HG02610 (cell line): ENCODE measurements around the gene CBLIF.
"Not testable (repeated sequence)": the region's sequence is repeated elsewhere in the genome, so short reads cannot be mapped to it uniquely, and the experiment has no call there.

Experiments used
- ATAC-seq: cut with Tn5 transposase; IDR thresholded peaks from one replicate; pipeline ENCODE4 v1.9.1; 2021; ENCODE audit warnings: mild to moderate bottlenecking, moderate library complexity; ENCODE audit not compliant: unreplicated experiment

CBLIF gene

GRCh38 chr11:59801160-59801706 is 44.1 kb downstream of the CBLIF start:
- no peak for ATAC-seq

GRCh38 chr11:59800390-59801025 is 44.8 kb downstream of the CBLIF start:
- ATAC-seq = no peak

- no peak for ATAC-seq
Observed at GRCh38 chr11:59794417-59794816, 50.9 kb downstream of the CBLIF start.

- no peak for ATAC-seq
Observed at GRCh38 chr11:59792507-59792906, 52.8 kb downstream of the CBLIF start.

- no peak for ATAC-seq
Observed at GRCh38 chr11:59791639-59792038, 53.7 kb downstream of the CBLIF start.

- ATAC-seq = no peak
Observed at GRCh38 chr11:59787816-59788215, 57.5 kb downstream of the CBLIF start.

GRCh38 chr11:59787255-59787588 is 58.1 kb downstream of the CBLIF start:
- ATAC-seq = no peak

- no peak for ATAC-seq
Observed at GRCh38 chr11:59785818-59786217, 59.5 kb downstream of the CBLIF start.

- ATAC-seq = not testable (repeated sequence)
Observed at GRCh38 chr11:59784441-59784840, 60.9 kb downstream of the CBLIF start.

- ATAC-seq = no peak
Observed at GRCh38 chr11:59783632-59784090, 61.6 kb downstream of the CBLIF start.

GRCh38 chr11:59782080-59782479 is 63.2 kb downstream of the CBLIF start:
- ATAC-seq = no peak

- no peak for ATAC-seq
Observed at GRCh38 chr11:59779487-59779886, 65.8 kb downstream of the CBLIF start.
